ENCODE results near the gene GGTLC2.

Gene GGTLC2

GRCh38 chr22:22671506-22671905 is 27.1 kb downstream of the GGTLC2 start:
- peaks cover 26% of the 10 kb centered on the region for H3K4me1 ChIP-seq (ENCODE audit: low read length)
- no peak overlapping the region for H3K27ac ChIP-seq (ENCODE audit: low read length)
- no peaks in the 10 kb centered on the region for H3K79me2 ChIP-seq (ENCODE audit: low read length)
- no peaks in the 10 kb centered on the region for H3K36me3 ChIP-seq (replicated peaks; ENCODE audit: insufficient read depth, low read length)
- H3K27me3 ChIP-seq (replicated peaks; ENCODE audit: insufficient read depth, low read length): no peaks in the 10 kb centered on the region
- H3K9me2 ChIP-seq (replicated peaks; ENCODE audit: insufficient read depth, low read length): no peaks in the 10 kb centered on the region
- no peak overlapping the region for H3K4me3 ChIP-seq (ENCODE audit: low read length)
- H2AFZ ChIP-seq (ENCODE audit: low read length): no peak overlapping the region
- no peaks in the 10 kb centered on the region for H3K9me3 ChIP-seq (replicated peaks; ENCODE audit: insufficient read depth, low read length)
- no peaks in the 10 kb centered on the region for H4K20me1 ChIP-seq (ENCODE audit: insufficient read depth, low read length)
- H3F3A ChIP-seq (ENCODE audit: insufficient read depth, low read length): peaks cover 32% of the 10 kb centered on the region
- no peak overlapping the region for H3K9ac ChIP-seq (ENCODE audit: low read length)
- DNase-seq: no peak
- no peak overlapping the region for H3K4me2 ChIP-seq (ENCODE audit: low read depth, low read length)
- TF ChIP-seq EZH2phosphoT487 (IDR thresholded peaks at IDR 0.05; ENCODE audit: low read length): no peak
- TF ChIP-seq, protein P1, sequence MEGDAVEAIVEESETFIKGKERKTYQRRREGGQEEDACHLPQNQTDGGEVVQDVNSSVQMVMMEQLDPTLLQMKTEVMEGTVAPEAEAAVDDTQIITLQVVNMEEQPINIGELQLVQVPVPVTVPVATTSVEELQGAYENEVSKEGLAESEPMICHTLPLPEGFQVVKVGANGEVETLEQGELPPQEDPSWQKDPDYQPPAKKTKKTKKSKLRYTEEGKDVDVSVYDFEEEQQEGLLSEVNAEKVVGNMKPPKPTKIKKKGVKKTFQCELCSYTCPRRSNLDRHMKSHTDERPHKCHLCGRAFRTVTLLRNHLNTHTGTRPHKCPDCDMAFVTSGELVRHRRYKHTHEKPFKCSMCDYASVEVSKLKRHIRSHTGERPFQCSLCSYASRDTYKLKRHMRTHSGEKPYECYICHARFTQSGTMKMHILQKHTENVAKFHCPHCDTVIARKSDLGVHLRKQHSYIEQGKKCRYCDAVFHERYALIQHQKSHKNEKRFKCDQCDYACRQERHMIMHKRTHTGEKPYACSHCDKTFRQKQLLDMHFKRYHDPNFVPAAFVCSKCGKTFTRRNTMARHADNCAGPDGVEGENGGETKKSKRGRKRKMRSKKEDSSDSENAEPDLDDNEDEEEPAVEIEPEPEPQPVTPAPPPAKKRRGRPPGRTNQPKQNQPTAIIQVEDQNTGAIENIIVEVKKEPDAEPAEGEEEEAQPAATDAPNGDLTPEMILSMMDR (IDR thresholded peaks at IDR 0.05; ENCODE audit: low read length): no peak
- no peak for TF ChIP-seq EZH2 (optimal IDR thresholded peaks at IDR 0.05; ENCODE audit: low read depth, low read length)

DNA sequence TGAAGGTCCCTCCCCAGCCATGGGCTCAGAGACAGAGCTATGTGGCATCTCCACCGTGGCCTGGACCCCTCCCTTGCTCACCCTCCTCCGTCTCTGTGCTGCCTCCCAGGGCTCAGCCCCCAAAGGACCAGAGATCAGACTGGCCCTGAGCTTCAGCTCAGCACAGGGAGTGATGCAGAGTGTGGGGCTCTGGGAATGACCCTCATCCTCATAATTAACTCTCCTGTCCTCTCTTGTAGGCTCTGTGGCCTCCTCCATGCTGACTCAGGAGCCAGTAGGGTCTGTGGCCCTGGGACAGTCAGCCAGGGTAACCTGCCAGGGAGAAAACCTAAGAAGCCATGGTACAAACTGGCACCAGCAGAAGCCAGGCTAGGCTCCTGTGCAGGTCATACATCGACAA is 28.7 kb downstream of the GGTLC2 start:
- Histone ChIP-seq H3K4me3 (ENCODE audit: low read length) (no peak overlapping the region), H3K9me2 (replicated peaks; ENCODE audit: insufficient read depth, low read length) (no peaks in the 10 kb centered on the region), H3F3A (ENCODE audit: insufficient read depth, low read length) (peaks cover 18% of the 10 kb centered on the region), H3K9ac (ENCODE audit: low read length) (no peak overlapping the region), H3K79me2 (ENCODE audit: low read length) (no peaks in the 10 kb centered on the region), H3K27ac (ENCODE audit: low read length) (no peak overlapping the region), H3K36me3 (replicated peaks; ENCODE audit: insufficient read depth, low read length) (no peaks in the 10 kb centered on the region), H4K20me1 (ENCODE audit: insufficient read depth, low read length) (no peaks in the 10 kb centered on the region), H3K27me3 (replicated peaks; ENCODE audit: insufficient read depth, low read length) (no peaks in the 10 kb centered on the region), H3K4me2 (ENCODE audit: low read depth, low read length) (no peak overlapping the region), H2AFZ (ENCODE audit: low read length) (no peak overlapping the region), H3K4me1 (ENCODE audit: low read length) (peaks cover 11% of the 10 kb centered on the region), H3K9me3 (replicated peaks; ENCODE audit: insufficient read depth, low read length) (no peaks in the 10 kb centered on the region)
- TF ChIP-seq EZH2 (optimal IDR thresholded peaks at IDR 0.05; ENCODE audit: low read depth, low read length) (no peak), EZH2phosphoT487 (IDR thresholded peaks at IDR 0.05; ENCODE audit: low read length) (no peak)
- TF ChIP-seq, protein P1 (IDR thresholded peaks at IDR 0.05; ENCODE audit: low read length): no peak
- no peak for DNase-seq

GRCh38 chr22:22673628-22674027 is 29.2 kb downstream of the GGTLC2 start:
- Histone ChIP-seq H4K20me1 (ENCODE audit: insufficient read depth, low read length) (no peaks in the 10 kb centered on the region), H3K9ac (ENCODE audit: low read length) (no peak overlapping the region), H3K27me3 (replicated peaks; ENCODE audit: insufficient read depth, low read length) (no peaks in the 10 kb centered on the region), H3K79me2 (ENCODE audit: low read length) (no peaks in the 10 kb centered on the region), H3K9me3 (replicated peaks; ENCODE audit: insufficient read depth, low read length) (no peaks in the 10 kb centered on the region), H3K4me3 (ENCODE audit: low read length) (no peak overlapping the region), H3K36me3 (replicated peaks; ENCODE audit: insufficient read depth, low read length) (no peaks in the 10 kb centered on the region), H3K4me1 (ENCODE audit: low read length) (peaks cover 6% of the 10 kb centered on the region), H3K4me2 (ENCODE audit: low read depth, low read length) (no peak overlapping the region), H2AFZ (ENCODE audit: low read length) (no peak overlapping the region), H3F3A (ENCODE audit: insufficient read depth, low read length) (peaks cover 13% of the 10 kb centered on the region), H3K27ac (ENCODE audit: low read length) (no peak overlapping the region), H3K9me2 (replicated peaks; ENCODE audit: insufficient read depth, low read length) (no peaks in the 10 kb centered on the region)
- DNase-seq: no peak
- no peak for TF ChIP-seq EZH2phosphoT487 (IDR thresholded peaks at IDR 0.05; ENCODE audit: low read length)
- TF ChIP-seq, protein P1 (IDR thresholded peaks at IDR 0.05; ENCODE audit: low read length): no peak
- no peak for TF ChIP-seq EZH2 (optimal IDR thresholded peaks at IDR 0.05; ENCODE audit: low read depth, low read length)

Measured in MM.1S (cell line).